Left renal pelvis (tissue), 4 donors: ENCODE results near the gene FADS1. TPM values are rescaled to one million over a fixed set of nuclear protein-coding genes. Genes with fewer than 3 reads are reported as not detected.

Experiments used
- DNase-seq, 4 donors: peaks; one replicate each; pipeline ENCODE4 v3.0.0-alpha.2; 2013; ENCODE audit warnings: low read depth in 4 of 4, low spot score in 3 of 4
- polyA plus RNA-seq, 4 donors: library from polyadenylated mRNA; unstranded; fragments of 120-200 nt; gene quantifications; one replicate each; pipeline ENCODE4 v1.2.1, GENCODE V29; 2013; ENCODE audit not compliant: insufficient read length in 4 of 4

The FADS1 gene
- polyA plus RNA-seq, 4 donors = 33.2 to 46.7 (median 41.1) TPM

DNA sequence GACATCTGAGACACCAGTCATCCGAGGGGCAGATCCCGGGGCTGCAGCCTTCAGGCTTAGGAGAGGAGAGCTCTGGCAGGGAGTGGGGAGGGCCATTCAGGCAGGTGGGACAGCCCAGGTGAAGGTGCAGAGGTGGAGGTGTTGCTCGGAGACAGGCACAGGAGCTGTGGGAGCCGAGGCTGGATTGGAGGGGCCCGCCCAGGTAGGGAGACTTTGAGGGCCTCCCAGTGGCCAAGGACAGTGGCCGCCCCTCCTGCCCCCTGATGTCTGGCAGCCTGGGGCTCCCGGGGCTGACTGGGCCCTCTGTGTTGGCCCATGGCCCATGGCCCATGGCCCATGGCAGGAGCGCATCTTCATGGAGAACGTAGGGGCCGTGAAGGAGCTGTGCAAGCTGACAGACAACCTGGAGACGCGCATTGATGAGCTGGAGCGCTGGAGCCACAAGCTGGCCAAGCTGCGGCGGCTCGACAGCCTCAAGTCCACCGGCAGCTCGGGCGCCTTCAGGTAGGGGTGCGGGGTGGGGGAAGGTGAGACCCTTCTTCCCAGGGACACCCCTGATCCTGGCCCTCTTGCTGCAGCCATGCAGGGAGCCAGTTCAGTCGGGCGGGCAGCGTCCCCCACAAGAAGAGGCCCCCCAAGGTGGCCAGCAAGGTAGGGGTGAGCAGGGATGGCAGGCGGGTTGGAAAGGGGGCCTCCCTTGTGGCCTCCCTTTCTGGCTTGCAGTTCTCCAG lies 37.7 kb downstream of the FADS1 start:
- no peak for DNase-seq

DNA sequence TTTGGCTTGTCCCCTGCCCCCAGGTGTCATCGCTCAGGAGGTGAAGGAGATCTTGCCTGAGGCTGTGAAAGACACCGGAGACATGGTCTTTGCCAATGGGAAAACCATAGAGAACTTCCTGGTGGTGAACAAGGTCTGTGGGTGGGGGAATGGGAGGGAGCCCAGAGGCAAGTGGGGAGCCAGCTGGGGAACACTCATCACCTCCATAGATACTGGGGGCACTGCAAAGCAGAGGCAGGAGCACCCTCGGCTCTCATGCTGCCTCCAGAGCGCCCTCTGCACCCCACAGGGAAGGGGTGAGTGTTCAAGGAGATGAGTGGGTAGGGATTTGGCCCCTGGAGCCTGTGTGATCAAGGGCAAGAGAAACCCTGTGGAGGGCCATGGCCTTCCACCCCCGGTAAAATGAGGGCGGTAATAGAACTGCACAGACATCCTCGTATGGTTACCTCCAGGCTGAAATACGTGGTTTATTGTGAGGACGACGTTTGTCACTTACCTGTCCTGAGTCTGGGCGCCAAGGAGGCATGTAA lies 38.4 kb downstream of the FADS1 start:
- DNase-seq = no peak

DNA sequence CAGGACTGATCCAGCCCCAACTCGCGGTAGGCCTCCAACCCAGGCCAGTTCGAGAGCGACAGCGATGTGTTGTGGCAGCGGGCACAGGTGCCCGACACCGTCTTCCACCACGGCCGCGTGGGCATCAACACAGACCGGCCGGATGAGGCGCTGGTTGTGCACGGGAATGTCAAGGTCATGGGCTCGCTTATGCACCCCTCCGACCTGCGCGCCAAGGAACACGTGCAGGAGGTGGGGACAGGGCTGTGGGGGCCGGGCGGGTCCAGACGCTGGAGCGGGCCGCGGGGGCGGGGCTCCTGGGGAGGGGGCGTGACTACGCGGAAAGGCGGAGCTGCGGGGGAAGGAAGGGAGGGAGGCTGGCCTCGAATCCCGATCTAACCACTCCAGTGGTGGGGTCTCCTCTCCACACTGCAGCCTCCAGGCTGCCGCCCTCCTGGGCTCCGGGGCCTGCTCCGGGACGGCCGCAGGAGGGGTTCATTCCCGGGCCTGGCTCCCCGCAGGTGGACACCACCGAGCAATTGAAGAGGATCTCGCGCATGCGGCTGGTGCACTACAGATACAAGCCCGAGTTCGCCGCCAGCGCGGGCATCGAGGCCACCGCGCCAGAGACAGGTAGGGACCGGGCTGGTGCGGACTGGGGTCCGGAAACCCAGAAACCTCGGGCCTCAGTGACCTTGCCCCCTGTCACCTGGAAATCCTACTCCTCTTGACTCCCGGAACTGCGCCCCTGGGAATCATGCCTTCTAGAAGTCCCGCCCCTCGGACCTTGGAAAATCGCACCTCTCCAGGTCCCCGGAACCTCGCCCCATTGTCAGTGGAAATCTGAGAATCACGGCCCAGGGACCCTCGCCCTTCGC lies 39.3 kb downstream of the FADS1 start:
- DNase-seq = no peak

DNA sequence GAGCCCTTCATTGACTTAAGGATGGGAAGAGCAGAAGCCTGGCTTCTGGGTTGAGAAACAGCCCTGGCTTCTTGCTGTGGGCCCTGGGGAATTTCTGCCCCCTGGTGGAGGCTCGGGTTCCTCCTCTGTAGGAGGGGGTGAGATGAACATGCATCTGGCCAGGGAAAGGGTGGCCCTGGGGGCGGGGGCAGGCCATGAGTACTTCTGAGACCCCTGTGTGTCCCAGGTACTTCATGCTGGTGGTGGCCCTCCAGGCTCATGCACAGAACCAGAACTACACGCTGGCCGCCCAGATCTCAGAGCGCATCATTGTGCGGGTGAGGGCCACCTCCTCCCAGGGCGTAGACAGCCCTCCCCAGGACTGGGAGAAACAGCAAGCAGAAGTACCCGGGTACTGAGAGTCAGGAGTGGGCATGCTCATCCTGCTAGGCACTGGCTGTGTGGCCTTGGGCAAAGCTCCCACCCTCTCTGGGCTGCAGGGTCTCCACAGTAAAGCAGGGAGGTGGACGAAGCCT lies 40.2 kb downstream of the FADS1 start:
- no peak for DNase-seq

DNA sequence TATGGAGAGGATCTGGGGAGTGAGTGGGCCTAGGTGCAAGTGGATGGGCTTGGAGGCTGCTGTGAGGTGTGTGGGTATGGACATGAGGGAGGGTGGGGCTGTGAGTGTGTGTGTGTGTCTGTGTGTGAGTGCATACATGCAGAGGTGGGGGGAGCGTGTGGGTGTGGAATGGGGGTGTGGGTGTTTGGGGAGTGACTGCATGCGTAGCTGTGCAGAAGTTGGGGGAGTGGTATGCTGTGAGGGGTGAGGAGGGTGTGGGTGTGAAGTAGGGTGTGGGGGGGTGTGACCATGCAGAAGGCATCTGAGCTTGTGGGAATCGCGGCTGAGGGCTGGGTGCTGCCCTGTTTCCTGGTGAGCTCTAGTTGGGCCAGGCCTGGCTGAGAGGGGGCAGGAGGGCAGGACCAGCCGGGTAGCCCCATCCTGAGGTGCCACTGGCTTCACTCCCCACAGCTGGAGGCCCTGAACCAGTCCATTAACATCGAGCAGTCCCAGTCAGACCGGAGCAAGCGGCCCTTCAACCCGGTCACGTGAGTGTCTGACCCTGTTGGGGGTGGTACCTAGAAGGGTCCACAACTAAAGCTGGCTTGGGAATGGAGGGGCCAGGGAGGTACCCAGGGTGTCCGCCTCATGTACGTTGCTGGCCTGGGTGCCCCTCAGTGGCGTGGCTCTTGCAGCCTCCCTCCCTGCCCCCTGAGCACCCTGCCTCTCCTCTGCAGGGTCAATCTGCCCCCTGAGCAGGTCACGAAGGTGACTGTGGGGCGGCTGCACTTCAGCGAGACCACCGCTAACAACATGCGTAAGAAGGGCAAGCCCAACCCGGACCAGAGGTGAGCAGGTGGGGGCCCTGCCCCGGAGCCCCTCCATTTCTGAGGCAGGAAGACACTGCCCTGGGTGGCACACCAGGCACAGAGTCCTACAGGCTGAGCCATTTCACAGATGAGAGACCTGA lies 40.9 kb downstream of the FADS1 start:
- no peak for DNase-seq

DNA sequence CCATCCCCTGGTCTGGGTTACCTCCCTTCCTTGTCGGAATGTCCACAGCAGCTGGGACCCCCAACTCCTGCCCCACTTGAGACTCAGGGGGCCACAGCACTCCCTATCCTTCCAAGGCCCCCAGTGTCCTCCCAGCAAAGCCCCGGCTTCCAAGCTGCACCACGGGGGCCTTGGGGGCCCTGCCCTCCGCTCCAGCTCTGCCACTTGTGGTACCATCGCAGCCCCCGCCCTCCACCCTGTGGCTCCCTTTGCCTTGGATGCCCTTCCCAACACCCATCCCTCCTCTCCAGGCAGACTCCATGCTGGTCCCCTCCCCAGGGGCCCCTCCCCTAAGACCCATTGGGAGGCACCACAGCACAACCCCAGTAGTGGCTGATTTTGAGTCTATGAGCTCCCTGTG lies 41.7 kb downstream of the FADS1 start:
- no peak for DNase-seq

DNA sequence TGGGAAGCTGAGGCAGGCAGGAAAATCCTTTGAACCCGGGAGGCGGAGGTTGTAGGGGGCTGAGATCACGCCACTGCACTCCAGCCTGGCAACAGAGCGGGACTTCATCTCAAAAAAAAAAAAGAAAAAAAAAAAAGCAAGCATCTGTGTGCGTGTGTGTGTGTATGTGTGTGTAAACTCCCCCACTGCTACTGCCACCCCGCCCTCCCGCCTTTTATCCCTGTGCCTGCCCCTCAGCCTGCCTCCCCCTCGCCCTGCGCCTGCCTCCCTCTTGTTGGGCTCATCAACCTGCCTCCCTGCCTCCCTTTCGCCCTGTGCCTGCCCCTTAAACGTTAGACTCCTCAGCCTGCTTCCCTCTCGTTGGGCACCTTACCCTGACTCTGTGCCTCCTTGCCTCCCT lies 42.4 kb downstream of the FADS1 start:
- DNase-seq = no peak

DNA sequence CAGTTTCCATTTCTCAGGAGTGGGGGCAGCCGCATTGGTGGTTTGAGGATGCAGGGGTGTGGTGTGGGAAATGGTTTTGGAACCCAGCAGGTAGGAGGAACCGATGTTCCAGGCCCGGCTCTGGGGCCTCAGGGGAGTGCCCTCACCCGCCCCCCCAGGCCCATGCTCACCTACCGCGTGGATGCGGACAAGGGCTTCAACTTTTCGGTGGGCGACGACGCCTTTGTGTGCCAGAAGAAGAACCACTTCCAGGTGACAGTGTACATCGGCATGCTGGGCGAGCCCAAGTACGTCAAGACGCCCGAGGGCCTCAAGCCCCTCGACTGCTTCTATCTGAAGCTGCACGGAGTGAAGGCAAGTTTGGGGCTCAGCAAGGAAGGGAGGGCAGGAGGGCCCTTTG lies 43.0 kb downstream of the FADS1 start:
- no peak for DNase-seq

DNA sequence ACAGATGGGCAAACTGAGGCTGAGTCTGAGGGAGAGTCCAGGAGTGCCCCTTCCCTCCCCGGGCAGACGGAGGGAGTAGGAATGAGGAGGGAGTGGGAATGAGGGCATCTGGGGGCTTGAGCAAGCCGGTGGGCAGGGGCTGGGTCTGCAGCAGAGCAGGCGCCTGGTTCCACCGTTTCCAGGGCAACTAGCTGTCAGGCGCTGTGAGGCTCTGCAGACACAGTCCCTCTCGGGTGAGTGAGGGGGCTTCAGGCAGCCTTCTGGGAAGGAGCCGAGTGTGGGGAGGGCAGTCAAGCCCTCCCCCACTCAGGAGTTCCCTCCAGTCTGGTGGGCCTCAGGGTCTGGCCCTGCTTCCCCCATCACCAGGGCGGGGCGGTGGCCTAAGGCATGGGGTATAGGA lies 43.4 kb downstream of the FADS1 start:
- DNase-seq = no peak

DNA sequence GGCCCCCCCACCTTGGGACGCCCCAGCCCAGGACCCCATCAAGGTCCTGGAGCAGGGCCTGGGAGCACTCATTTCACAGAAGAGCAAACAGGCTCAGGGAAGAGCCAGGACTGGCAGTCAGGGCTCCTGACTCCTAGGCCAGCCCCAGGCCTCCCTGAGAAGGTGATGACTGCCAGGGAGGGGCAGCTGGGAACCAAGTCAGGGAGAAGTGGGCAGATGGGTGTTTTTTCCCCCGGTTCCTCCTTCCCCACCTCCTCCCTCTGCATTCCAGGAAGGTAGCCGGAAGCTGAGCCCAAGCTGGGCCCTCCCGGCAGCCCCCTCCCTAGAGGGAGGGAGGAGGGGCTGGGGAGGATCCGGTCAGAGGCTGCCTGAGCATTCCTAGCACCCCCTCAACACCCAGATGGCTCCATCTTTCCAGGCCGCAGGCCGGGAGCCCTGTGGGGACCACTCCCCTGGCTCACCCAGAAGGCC lies 44.8 kb downstream of the FADS1 start:
- DNase-seq = no peak

DNA sequence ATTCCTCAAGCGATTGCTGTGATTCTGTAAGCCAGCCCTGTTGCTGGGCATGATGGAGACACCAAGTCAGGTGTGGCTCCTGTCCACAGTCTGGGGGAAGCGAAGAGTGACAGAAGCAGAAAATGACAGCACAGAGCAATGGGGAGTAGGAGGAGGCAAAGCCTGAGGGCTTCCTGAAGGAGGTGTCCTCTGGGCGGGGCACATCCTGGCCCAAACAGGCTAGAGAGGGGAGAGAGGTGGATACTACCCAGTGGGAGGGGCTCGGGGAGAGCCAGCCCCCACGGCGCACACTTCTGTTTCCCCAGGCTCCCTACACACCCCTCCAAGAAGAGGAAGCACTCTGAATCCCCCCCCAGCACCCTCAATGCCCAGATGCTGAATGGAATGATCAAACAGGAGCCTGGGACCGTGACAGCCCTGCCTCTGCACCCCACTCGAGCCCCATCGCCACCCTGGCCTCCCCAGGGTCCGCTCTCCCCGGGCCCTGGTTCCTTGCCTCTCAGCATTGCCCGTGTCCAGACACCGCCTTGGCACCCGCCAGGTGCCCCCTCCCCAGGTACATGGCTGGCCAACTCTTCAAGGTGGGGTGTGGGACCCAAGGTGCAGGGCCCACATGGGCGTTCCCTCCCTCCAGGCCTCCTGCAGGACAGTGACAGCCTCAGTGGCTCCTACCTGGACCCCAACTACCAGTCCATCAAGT lies 45.5 kb downstream of the FADS1 start:
- DNase-seq = no peak

DNA sequence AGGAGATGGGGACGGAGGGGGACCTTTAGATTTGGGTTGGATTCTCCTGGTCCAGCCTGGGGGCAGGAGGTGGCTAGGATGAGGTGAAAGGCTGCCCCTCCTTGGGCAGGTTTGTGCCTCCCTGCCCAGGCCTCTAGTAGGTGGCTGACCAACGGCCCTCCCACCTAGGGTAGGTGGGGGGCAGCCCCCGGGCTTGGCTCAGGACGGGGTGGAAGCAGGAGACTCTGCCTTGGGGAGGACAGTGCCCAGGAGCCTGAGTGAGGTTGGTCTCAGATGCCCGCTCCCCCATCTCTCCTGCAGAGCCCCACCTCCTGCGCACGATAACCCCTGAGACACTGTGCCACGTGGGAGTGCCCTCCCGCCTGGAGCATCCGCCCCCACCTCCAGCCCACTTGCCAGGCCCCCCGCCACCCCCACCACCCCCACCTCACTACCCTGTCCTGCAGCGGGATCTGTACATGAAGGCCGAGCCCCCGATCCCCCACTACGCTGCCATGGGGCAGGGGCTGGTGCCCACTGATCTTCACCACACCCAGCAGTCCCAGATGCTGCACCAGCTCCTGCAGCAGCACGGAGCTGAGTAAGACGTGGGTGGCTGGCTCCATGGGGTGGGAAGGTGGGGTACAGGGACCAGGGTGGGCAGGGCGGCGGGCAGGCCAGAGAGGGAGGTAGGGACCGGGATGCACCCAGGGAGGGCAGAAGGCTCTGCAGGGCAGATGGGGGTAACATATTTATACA lies 46.7 kb downstream of the FADS1 start:
- DNase-seq = no peak

DNA sequence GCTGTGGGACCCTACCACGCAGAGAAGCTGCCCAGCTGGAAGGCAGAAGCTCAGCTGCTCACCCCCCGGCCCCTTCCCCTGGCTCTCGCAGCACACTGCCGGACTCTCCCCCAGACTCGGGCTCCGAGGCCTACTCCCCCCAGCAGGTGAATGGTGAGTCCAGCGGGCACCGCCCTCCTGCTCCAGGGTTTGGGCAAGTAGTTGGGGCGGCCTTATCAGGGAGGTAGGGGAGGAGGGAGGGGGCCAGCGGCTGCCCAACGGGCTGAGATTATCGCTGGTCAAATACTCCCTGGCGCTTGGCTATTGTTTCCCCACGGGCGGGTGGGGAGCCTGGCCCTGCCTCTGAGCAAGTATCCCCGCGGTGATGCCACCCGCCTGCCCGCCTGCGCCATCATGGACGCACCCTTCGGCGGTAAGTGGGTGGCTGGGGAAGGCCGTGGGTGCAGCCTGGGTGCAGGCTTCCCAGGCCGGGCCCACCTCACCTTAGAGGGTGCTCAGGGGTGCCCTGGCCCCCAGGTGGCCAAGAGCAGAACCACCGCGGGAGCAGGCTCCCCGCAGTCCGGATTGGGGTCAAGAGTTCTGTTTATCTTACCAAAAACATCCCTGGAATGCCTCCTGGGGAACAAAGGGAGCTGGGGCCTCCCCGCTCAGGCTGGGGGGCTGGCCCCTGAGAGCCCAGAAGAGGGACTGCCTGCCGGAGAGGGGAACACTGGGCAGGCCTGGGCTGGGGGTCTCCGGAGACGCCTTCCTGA lies 47.5 kb downstream of the FADS1 start:
- no peak for DNase-seq

DNA sequence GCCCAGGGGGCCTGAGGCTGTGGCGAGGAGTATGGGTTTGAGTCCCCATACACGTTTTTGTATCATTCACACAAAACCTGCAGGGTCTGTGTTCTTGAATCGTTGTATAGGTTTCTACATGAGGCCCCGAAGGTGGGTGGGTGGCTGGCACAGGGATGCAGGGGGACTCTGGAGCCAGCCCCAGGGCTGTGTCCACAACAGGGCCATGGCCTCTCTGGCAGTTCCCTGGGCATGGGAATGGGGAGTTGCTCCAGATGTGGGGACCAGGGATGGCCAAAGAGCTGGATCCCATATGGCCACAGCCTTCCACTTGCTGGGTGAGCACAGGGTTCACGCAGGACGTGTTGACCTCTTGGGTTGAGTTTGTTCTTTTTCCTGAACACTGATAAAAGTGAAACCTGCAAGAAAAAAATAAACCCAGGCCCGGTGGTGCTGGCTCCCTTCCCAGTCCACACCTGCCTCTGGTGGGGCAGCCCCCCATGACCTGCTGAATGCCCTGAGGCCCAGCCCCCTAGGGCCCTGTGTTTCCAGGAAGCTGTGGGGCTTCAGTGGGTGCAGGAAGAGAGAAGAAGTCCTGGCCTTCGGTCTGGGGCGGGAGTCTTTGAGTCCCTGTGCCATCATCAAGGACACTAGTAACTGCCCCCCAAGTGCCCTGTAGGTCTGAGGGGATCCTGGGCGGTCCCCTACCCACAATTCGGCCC lies 48.3 kb downstream of the FADS1 start:
- DNase-seq = no peak

DNA sequence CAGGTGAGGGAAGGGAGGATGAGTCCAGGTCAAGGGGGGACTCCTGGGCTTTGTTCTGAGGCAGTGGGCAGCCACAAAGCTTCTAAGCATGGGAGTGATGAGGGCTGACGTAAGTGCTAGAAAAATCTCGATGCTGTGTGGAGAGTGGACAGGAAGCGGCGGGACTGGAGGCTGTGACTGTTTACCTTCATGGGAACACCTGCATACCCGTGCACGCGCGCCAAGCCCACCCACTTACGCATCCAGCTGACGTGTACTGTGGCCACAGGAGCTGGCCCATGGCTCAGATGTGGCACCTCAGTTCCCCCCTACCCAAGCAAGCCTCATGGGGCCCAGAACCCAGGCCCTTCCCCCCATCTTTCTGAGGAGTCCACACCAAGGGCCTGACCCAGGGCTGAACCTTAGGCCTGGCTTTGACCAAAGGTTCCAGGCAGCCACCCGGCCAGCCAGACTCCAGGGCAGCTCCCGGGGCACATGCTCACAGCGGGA lies 50.4 kb downstream of the FADS1 start:
- DNase-seq = no peak

DNA sequence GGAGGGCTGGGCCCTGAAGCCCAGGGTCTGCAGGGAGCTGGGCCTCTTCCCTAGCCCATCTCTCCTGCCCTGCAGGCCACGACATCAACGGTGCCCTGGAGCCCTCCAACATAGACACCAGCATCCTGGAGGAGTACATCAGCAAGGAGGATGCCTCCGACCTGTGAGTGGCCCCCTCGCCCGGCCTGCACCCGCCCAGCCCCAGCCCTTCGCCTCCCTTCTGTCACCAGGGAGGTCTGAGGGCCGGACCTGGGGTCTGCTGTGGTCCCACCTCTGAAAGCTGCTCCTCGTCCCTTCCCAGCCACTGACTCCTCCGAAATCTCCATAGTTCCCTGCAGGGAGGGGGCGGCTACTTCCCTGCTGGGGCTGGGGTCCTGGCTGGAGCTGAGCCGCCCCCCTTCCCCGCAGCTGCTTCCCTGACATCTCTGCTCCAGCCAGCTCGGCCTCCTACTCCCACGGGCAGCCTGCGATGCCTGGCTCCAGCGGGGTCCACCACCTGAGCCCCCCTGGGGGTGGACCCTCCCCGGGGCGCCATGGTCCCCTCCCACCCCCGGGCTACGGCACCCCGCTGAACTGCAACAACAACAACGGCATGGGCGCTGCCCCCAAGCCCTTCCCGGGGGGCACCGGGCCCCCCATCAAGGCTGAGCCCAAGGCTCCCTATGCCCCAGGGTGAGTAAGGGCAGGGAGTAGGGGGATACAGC lies 51.1 kb downstream of the FADS1 start:
- no peak for DNase-seq
